ENCODE data around the gene ZBTB7A. TPM values are rescaled to one million over a fixed set of nuclear protein-coding genes. Genes with fewer than 3 reads are reported as not detected.
A peak's percentile ranks its signal among the peaks of the same experiment; 100 is the strongest.

ZBTB7A gene
- polyA plus RNA-seq, 3 donors = 7.2 to 9.0 (median 7.4) TPM

GRCh38 chr19:4069331-4069959, 2.7 kb upstream of the ZBTB7A start:
- DNase-seq (ENCODE audit: low read depth in 3 of 3, low spot score in 2 of 3) = no peak

- no peak for DNase-seq (ENCODE audit: low read depth in 3 of 3, low spot score in 2 of 3)
These were observed 1.6 kb upstream of the ZBTB7A start for GRCh38 chr19:4068047-4068966.

GRCh38 chr19:4067396-4068046, 822 bp upstream of the ZBTB7A start:
- no peak for DNase-seq (ENCODE audit: low read depth in 3 of 3, low spot score in 2 of 3)

GRCh38 chr19:4066176-4066606, 508 bp downstream of the ZBTB7A start:
- no peak for DNase-seq (ENCODE audit: low read depth in 3 of 3, low spot score in 2 of 3)

GRCh38 chr19:4065430-4066175, 1.1 kb downstream of the ZBTB7A start:
- peak; percentile 80 to 87 (median 86) for DNase-seq (ENCODE audit: low read depth in 3 of 3, low spot score in 2 of 3)

GRCh38 chr19:4064496-4065260, 2.0 kb downstream of the ZBTB7A start:
- DNase-seq (ENCODE audit: low read depth in 3 of 3, low spot score in 2 of 3) = no peak

- DNase-seq (ENCODE audit: low read depth in 3 of 3, low spot score in 2 of 3) = no peak
These were observed 2.6 kb downstream of the ZBTB7A start for GRCh38 chr19:4064149-4064495.

GRCh38 chr19:4063369-4064148, 3.1 kb downstream of the ZBTB7A start:
- no peak for DNase-seq (ENCODE audit: low read depth in 3 of 3, low spot score in 2 of 3)

GRCh38 chr19:4062419-4063368, 4.0 kb downstream of the ZBTB7A start:
- DNase-seq (ENCODE audit: low read depth in 3 of 3, low spot score in 2 of 3) = no peak

GRCh38 chr19:4061683-4062418, 4.8 kb downstream of the ZBTB7A start:
- DNase-seq (ENCODE audit: low read depth in 3 of 3, low spot score in 2 of 3) = no peak

GRCh38 chr19:4061178-4061682, 5.5 kb downstream of the ZBTB7A start:
- DNase-seq (ENCODE audit: low read depth in 3 of 3, low spot score in 2 of 3) = no peak

GRCh38 chr19:4060621-4061177, 6.0 kb downstream of the ZBTB7A start:
- DNase-seq (ENCODE audit: low read depth in 3 of 3, low spot score in 2 of 3) = no peak

- DNase-seq (ENCODE audit: low read depth in 3 of 3, low spot score in 2 of 3) = no peak
These were observed 6.6 kb downstream of the ZBTB7A start for GRCh38 chr19:4059891-4060620.

- DNase-seq (ENCODE audit: low read depth in 3 of 3, low spot score in 2 of 3) = no peak
These were observed 7.2 kb downstream of the ZBTB7A start for GRCh38 chr19:4059453-4059871.

GRCh38 chr19:4058693-4059452, 7.8 kb downstream of the ZBTB7A start:
- no peak for DNase-seq (ENCODE audit: low read depth in 3 of 3, low spot score in 2 of 3)

All from right renal cortex interstitium (tissue), 3 donors.